Adrenal gland (tissue), 12 donors: ENCODE data around the gene JADE2. TPM values are rescaled to one million over a fixed set of nuclear protein-coding genes. Genes with fewer than 3 reads are reported as not detected.
"Not testable (repeated sequence)": the region's sequence is repeated elsewhere in the genome, so short reads cannot be mapped to it uniquely, and the experiment has no call there.

Source experiments
- DNase-seq, 7 donors: peaks; one replicate each; pipeline ENCODE4 v3.0.0-alpha.2; 2019 to 2020
- H3K27ac ChIP-seq, 5 donors: fragments of 200-600 bp; sonication (generic) in 4 of 5; 1 replicate in 3 of 5; 2 replicates in 2 of 5; pipeline versions ENCODE4 v1.5.1 to v1.8.0; 2016 to 2020; ENCODE audit warnings: mild to moderate bottlenecking in 1 of 5
- H3K27me3 ChIP-seq: fragments of 200-600 bp; 2 replicates; pipeline ENCODE4 v1.8.0; 2021
- H3K36me3 ChIP-seq, 2 donors: fragments of 200-600 bp; replicated peaks in 1 of 2; 1 replicate in 1 of 2; 2 replicates in 1 of 2; pipeline versions ENCODE4 v1.5.1 to v1.8.0; 2018 to 2022
- H3K4me1 ChIP-seq, 2 donors: fragments of 200-600 bp; replicated peaks in 1 of 2; 1 replicate in 1 of 2; 2 replicates in 1 of 2; pipeline versions ENCODE4 v1.5.1 to v1.8.0; 2018 to 2021
- H3K4me3 ChIP-seq, 4 donors: fragments of 200-600 bp; sonication (generic) in 3 of 4; one replicate each; pipeline ENCODE4 v1.5.1; 2016 to 2018
- H3K9me3 ChIP-seq, 3 donors: fragments of 200-600 bp; sonication (generic) in 1 of 3; replicated peaks in 1 of 3; 1 replicate in 2 of 3; 2 replicates in 1 of 3; pipeline versions ENCODE4 v1.5.1 to v1.8.0; 2016 to 2021
- POLR2A ChIP-seq, 2 donors: fragments of 450-650 bp; IDR thresholded peaks; one replicate each; pipeline ENCODE4 v1.6.1; 2017; ENCODE audit warnings: antibody characterized with exemption in 2 of 2, mild to moderate bottlenecking in 2 of 2, moderate library complexity in 1 of 2
- WGBS, 4 donors: extraction: QIAGEN DNeasy Blood & Tissue Kit in 2 of 4; methylation state at CpG; one replicate each; pipeline versions ENCODE4 v1.1.5 to v1.1.7; 2013 to 2017; 5-methylcytosine and 5-hydroxymethylcytosine counted together
- intact Hi-C, 2 donors: fragments of 100-400 bp; cut with DNase I; formaldehyde crosslinking; loops; one replicate each; pipeline versions ENCODE4 v1.14.1 to v1.15.0; 2022 to 2023
- polyA plus RNA-seq, 3 donors: library from polyadenylated mRNA; stranded (reverse); fragments of 200-250 nt in 2 of 3; fragments of 350-450 nt in 1 of 3; fragmentation: Illumina TruSeq in 1 of 3; extraction: RNeasy Lipid Tissue Mini Kit (QIAGEN cat#74804) in 1 of 3; gene quantifications; one replicate each; pipeline ENCODE4 v1.2.3, GENCODE V29; 2013 to 2014
- total RNA-seq, 9 donors: library from RNA; depleted of rRNA in 4 of 9; stranded (reverse); fragments of >200 nt in 4 of 9; fragments of 120-200 nt in 1 of 9; fragmentation: NEBNext Ultra II Directional in 1 of 9; extraction: Animal tissue kit (Norgen Biotek cat#: 25700) in 1 of 9; gene quantifications; one replicate each; pipeline versions ENCODE4 v1.1.0 to v1.2.4, GENCODE V29; 2013 to 2023
- TF ChIP-seq, protein P1 (sequence below), 6 experiments: fragments of 450-650 bp in 4 of 6; fragments of 200-600 bp in 2 of 6; sonication (generic) in 1 of 6; IDR thresholded peaks; 1 replicate in 5 of 6; 2 replicates in 1 of 6; pipeline versions ENCODE4 v1.5.1 to v1.8.0; 2016 to 2021; ENCODE audit warnings: antibody characterized with exemption in 6 of 6, mild to moderate bottlenecking in 2 of 6, moderate library complexity in 1 of 6
- donor health status: healthy with polysubstance abuse.
- donor health status: Bipolar disorder and iron deficiency.
- donor health status: DM: yes; HTN: yes; CAD: no.
- donor health status: DM: no; HTN: no; CAD: no.
- donor health status: DM: no; HTN: no; CAD: no.
- donor health status: DM: yes; HTN: yes; CAD: no.

JADE2 gene
- total and polyA plus RNA-seq, 12 donors, result 7.9 to 180 (median 70.2) TPM

DNA sequence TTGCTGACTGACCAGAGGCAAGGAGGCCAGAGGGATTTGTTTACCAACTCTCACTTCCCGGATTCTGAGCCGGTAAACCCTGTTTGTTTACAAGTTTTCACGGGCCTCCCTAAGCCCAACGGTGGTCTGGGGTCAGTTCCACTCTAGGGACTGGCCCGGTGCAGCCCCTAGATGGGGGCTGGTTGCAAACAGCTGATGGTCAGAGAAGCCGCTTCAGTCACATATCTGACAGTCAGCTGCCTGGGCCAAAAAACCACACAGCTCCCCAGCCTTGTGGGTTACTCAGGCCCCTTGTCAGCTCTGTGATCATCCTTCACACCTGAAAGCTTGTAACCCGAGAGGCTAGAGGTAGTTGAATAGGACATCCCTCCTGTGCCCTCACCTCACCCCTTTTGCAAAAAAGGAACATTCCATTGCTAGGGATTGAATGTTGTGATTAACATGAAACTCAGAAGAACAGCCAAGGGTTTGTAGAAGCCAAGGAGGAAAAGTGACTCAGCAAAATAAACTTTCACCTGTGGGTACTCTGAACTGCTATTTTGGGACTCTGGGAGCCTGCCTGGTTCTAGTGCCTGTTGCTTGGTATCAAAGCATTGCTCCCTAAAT, 66.8 kb downstream of the JADE2 start:
- Histone ChIP-seq H3K9me3 (no peaks in the 10 kb centered on the region), H3K4me1 (no peaks in the 10 kb centered on the region), H3K27me3 (no peaks in the 10 kb centered on the region), H3K27ac (no peak overlapping the region), H3K36me3 (no peaks in the 10 kb centered on the region), H3K4me3 (no peak overlapping the region)
- DNase-seq, result no peak
- TF ChIP-seq POLR2A (IDR thresholded peaks at IDR 0.05), result no peak
- TF ChIP-seq, protein P1, sequence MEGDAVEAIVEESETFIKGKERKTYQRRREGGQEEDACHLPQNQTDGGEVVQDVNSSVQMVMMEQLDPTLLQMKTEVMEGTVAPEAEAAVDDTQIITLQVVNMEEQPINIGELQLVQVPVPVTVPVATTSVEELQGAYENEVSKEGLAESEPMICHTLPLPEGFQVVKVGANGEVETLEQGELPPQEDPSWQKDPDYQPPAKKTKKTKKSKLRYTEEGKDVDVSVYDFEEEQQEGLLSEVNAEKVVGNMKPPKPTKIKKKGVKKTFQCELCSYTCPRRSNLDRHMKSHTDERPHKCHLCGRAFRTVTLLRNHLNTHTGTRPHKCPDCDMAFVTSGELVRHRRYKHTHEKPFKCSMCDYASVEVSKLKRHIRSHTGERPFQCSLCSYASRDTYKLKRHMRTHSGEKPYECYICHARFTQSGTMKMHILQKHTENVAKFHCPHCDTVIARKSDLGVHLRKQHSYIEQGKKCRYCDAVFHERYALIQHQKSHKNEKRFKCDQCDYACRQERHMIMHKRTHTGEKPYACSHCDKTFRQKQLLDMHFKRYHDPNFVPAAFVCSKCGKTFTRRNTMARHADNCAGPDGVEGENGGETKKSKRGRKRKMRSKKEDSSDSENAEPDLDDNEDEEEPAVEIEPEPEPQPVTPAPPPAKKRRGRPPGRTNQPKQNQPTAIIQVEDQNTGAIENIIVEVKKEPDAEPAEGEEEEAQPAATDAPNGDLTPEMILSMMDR (IDR thresholded peaks at IDR 0.05), result no peak
- intact Hi-C loops, result loop anchor here in 1 of 2 donors (10.0 kb wide), 1 partner anchor 407 kb away; no protein-coding TSS in a partner anchor
- WGBS, 4 donors, result 51 to 75% (median 56%) methylated on average over 7 of the region's 7 CpGs

DNA sequence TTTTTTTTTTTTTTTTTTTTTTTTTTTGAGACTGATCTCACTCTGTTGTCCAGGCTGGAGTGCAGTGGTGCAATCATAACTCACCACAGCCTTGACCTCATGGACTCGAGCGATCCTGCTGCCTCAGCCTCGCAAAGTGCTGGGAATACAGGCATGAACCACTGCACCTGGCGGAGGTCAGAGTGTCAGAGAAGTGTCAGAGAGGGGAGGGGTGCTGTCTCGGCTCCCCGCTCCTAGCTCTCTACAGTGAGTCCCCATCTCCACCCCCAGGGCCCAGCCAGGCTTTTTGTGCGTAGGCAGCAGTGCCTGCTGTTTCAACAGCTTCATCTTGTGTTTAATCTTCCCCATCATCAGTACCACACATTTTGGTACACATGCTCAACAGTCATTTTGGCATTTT, 68.9 kb downstream of the JADE2 start:
- TF ChIP-seq, protein P1 (IDR thresholded peaks at IDR 0.05), result no peak
- no peak for TF ChIP-seq POLR2A (IDR thresholded peaks at IDR 0.05)
- no peak overlapping the region for H3K4me3 ChIP-seq
- 62 to 79% (median 70%) methylated on average over 3 to 7 of the region's 7 CpGs for WGBS, 4 donors
- no peaks in the 10 kb centered on the region for H3K36me3 ChIP-seq
- H3K27ac ChIP-seq, result no peak overlapping the region
- DNase-seq, result peak in 6 of 7 donors; percentile 40 to 66 (median 50)
- H3K27me3 ChIP-seq, result no peaks in the 10 kb centered on the region
- H3K4me1 ChIP-seq, result no peaks in the 10 kb centered on the region
- no peaks in the 10 kb centered on the region for H3K9me3 ChIP-seq
- intact Hi-C loops, result loop anchor here in 1 of 2 donors (10.0 kb wide), 1 partner anchor 410 kb away; no protein-coding TSS in a partner anchor

DNA sequence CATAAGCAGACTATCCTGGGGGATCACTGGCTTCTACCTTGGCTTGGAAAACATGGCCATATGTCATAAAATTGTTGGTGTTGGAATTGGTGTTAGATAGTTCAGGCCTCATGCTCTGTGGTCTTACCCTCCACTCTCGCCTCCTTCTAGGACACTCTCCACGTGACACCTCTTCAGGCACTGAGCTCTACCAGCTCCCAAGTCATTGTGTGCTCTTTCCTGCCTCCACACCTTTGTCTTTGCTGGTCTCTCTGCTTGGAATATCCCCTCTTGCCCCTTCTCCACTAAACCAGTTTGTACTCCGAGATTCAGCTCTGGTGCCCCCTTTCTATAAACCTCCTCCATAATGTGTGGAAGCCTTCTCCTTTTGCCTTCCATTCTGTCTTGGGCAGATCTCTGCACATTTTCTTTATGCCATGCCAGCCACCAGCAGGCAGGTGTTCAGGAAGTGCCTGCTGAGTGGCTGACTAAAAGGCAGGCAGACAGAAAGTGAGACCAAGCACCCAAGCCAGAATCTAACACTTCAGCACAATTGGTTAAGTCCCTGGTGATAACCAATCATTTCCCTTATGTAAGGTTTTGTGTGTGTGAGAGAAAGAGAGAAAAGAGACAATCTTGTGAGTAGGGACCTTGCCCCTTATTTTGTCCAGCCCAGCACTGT, 69.5 kb downstream of the JADE2 start:
- whole genome bisulfite sequencing, 4 donors, result 87 to 100% (median 92%) methylated on average over 3 of the region's 3 CpGs
- TF ChIP-seq, protein P1 (IDR thresholded peaks at IDR 0.05), result no peak
- TF ChIP-seq POLR2A (IDR thresholded peaks at IDR 0.05), result no peak

DNA sequence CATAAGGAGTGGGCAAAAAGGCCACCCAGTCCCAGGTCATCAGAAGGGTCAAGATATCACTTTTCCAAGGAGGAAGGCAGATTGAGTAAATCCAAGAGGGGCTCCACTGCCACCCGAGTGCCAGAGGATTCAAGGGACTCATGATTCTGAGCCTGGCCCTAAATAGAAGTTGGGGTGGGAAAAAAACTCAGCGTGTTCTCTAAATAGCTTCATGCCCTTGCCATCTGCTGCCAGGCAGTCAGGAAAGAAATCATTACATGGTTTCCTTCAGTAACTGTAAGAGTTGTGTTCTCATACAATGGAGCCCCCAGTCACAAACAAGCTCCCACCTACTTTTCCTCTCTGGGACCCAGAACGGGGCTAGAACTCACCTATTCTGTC, 70.0 kb downstream of the JADE2 start:
- H3K9me3 ChIP-seq, result no peaks in the 10 kb centered on the region
- 65 to 76% (median 68%) methylated on average over 3 of the region's 3 CpGs for WGBS, 4 donors
- intact Hi-C loops, result loop anchor here in 1 of 2 donors (10.0 kb wide), 1 partner anchor 411 kb away; no protein-coding TSS in a partner anchor
- H3K27ac ChIP-seq, result no peak overlapping the region
- TF ChIP-seq POLR2A (IDR thresholded peaks at IDR 0.05), result no peak
- TF ChIP-seq, protein P1 (IDR thresholded peaks at IDR 0.05), result no peak
- H3K4me3 ChIP-seq, result no peak overlapping the region
- H3K4me1 ChIP-seq, result no peaks in the 10 kb centered on the region
- no peak for DNase-seq
- H3K27me3 ChIP-seq, result no peaks in the 10 kb centered on the region
- no peaks in the 10 kb centered on the region for H3K36me3 ChIP-seq

More for the DNA sequence above, 69.5 kb downstream of the JADE2 start:
- Histone ChIP-seq H3K9me3 (no peaks in the 10 kb centered on the region), H3K4me3 (no peak overlapping the region), H3K4me1 (no peaks in the 10 kb centered on the region), H3K27ac (no peak overlapping the region), H3K36me3 (no peaks in the 10 kb centered on the region), H3K27me3 (no peaks in the 10 kb centered on the region)
- intact Hi-C loops, result loop anchor here in 1 of 2 donors (10.0 kb wide), 1 partner anchor 410 kb away; no protein-coding TSS in a partner anchor
- DNase-seq, result no peak

DNA sequence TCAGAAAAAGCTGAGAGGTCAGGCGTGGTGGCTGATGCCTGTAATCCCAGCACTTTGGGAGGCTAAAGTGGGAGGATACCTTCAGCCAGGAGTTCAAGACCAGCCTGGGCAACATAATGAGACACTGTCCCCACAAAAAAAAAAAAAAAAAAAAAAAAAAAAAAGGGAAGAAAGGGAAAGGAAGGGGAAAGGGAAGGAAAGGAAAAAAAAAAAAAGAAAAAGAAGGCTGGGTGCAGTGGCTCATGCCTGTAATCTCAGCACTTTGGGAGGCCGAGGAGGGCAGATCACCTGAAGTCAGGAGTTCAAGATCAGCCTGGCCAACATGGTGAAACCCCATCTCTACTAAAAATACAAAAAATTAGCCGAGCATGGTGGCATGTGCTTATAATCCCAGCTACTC, 74.3 kb downstream of the JADE2 start:
- not testable (repeated sequence) for DNase-seq, H3K27me3 ChIP-seq, H3K9me3 ChIP-seq, H3K27ac ChIP-seq, H3K4me3 ChIP-seq, H3K4me1 ChIP-seq
- peaks cover 0 to 24% of the 10 kb centered on the region in 2 donors for H3K36me3 ChIP-seq
- 87 to 96% (median 95%) methylated on average over 3 of the region's 3 CpGs for WGBS, 4 donors
- intact Hi-C loops, result loop anchor here in 1 of 2 donors (10.0 kb wide), 1 partner anchor 415 kb away; no protein-coding TSS in a partner anchor
